ENCODE measurements around the gene NR3C2. TPM values are rescaled to one million over a fixed set of nuclear protein-coding genes. Genes with fewer than 3 reads are reported as not detected.

Gene NR3C2
- total RNA-seq, 1 experiment from 2014 or later: 0.16 TPM

DNA sequence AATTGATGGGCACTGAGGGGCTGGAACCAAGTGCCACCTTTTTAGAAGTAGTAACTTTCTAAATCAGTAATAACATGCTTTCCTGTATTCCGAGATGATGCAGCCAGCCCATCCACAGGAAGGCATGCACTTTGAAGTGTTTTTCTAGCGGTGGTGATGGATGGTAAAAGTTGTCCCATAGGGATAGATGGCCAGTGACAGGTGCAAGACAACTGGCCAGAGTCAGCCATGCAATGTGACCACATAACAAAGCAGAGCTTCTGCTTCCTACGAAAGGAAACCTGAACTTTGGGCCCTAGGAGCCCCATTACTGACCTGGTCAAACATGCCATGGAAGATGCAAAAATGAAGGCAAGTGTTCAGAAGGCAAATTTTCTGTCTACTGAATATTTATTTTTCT lies 72.3 kb downstream of the NR3C2 start:
- TF ChIP-seq, protein P1, sequence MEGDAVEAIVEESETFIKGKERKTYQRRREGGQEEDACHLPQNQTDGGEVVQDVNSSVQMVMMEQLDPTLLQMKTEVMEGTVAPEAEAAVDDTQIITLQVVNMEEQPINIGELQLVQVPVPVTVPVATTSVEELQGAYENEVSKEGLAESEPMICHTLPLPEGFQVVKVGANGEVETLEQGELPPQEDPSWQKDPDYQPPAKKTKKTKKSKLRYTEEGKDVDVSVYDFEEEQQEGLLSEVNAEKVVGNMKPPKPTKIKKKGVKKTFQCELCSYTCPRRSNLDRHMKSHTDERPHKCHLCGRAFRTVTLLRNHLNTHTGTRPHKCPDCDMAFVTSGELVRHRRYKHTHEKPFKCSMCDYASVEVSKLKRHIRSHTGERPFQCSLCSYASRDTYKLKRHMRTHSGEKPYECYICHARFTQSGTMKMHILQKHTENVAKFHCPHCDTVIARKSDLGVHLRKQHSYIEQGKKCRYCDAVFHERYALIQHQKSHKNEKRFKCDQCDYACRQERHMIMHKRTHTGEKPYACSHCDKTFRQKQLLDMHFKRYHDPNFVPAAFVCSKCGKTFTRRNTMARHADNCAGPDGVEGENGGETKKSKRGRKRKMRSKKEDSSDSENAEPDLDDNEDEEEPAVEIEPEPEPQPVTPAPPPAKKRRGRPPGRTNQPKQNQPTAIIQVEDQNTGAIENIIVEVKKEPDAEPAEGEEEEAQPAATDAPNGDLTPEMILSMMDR (IDR thresholded peaks at IDR 0.05; ENCODE audit: insufficient read depth in 1 of 2, low read depth in 1 of 2, low read length in 1 of 2, severe bottlenecking in 1 of 2, unreplicated experiment in 1 of 2): no peak
- Mint-ChIP-seq H3K4me1 (ENCODE audit: low read depth, unreplicated experiment) (no peaks in the 10 kb centered on the region), H3K27ac (ENCODE audit: unreplicated experiment) (no peak overlapping the region), H3K36me3 (ENCODE audit: insufficient read depth, unreplicated experiment) (no peaks in the 10 kb centered on the region), H3K9me3 (ENCODE audit: unreplicated experiment) (no peaks in the 10 kb centered on the region), H3K4me3 (ENCODE audit: unreplicated experiment) (no peak overlapping the region), H3K27me3 (ENCODE audit: insufficient read depth, unreplicated experiment) (peaks cover 8% of the 10 kb centered on the region)
- no peaks in the 10 kb centered on the region for H3K9me3 ChIP-seq
- DNase-seq: no peak
- H3K27me3 ChIP-seq (replicated peaks; ENCODE audit: control insufficient read depth, insufficient read depth, low read length): no peaks in the 10 kb centered on the region
- no peak overlapping the region for H3K4me3 ChIP-seq (ENCODE audit: low read depth, low read length)
- H3K36me3 ChIP-seq (ENCODE audit: control insufficient read depth, insufficient read depth, low read length): no peaks in the 10 kb centered on the region
- CTCF ChIA-PET: no interaction called here
- no peaks in the 10 kb centered on the region for H3K4me1 ChIP-seq
- no TSS peak for BruUV-seq (replicated peaks)
- POLR2A ChIA-PET: no interaction called here
- intact Hi-C loops (cut with micrococcal nuclease; ENCODE audit: unreplicated experiment): no loop called here

DNA sequence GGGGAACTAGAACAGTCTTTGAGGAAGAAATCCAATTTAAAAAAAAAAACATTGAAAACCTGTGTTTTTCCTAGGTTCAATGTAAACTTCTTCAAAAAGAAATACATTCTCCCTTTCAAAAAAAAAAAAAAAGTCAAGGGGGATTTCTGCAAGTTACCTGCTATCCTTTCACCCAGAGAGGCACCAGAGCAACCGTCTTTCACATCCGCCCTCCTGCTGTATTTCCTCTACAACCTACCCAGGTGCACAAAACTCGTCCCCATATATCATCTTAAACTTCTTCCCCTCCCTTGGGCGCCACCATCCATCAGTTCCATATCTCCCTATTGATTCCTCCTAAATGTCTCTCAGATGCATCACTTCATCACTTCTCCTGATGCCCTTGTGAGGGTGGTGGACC lies 74.5 kb downstream of the NR3C2 start:
- no peaks in the 10 kb centered on the region for H3K9me3 Mint-ChIP-seq (ENCODE audit: unreplicated experiment)
- TF ChIP-seq, protein P1 (IDR thresholded peaks at IDR 0.05; ENCODE audit: insufficient read depth in 1 of 2, low read depth in 1 of 2, low read length in 1 of 2, severe bottlenecking in 1 of 2, unreplicated experiment in 1 of 2): no peak
- H3K4me1 ChIP-seq: no peaks in the 10 kb centered on the region
- no peak overlapping the region for H3K27ac Mint-ChIP-seq (ENCODE audit: unreplicated experiment)
- DNase-seq: no peak
- POLR2A ChIA-PET: no interaction called here
- H3K27me3 ChIP-seq (replicated peaks; ENCODE audit: control insufficient read depth, insufficient read depth, low read length): no peaks in the 10 kb centered on the region
- H3K9me3 ChIP-seq: no peaks in the 10 kb centered on the region
- H3K27me3 Mint-ChIP-seq (ENCODE audit: insufficient read depth, unreplicated experiment): peaks cover 5% of the 10 kb centered on the region
- H3K36me3 ChIP-seq (ENCODE audit: control insufficient read depth, insufficient read depth, low read length): no peaks in the 10 kb centered on the region
- H3K4me3 ChIP-seq (ENCODE audit: low read depth, low read length): no peak overlapping the region
- no peaks in the 10 kb centered on the region for H3K36me3 Mint-ChIP-seq (ENCODE audit: insufficient read depth, unreplicated experiment)
- no peaks in the 10 kb centered on the region for H3K4me1 Mint-ChIP-seq (ENCODE audit: low read depth, unreplicated experiment)
- no TSS peak for BruUV-seq (replicated peaks)
- CTCF ChIA-PET: no interaction called here
- H3K4me3 Mint-ChIP-seq (ENCODE audit: unreplicated experiment): no peak overlapping the region
- intact Hi-C loops (cut with micrococcal nuclease; ENCODE audit: unreplicated experiment): no loop called here

DNA sequence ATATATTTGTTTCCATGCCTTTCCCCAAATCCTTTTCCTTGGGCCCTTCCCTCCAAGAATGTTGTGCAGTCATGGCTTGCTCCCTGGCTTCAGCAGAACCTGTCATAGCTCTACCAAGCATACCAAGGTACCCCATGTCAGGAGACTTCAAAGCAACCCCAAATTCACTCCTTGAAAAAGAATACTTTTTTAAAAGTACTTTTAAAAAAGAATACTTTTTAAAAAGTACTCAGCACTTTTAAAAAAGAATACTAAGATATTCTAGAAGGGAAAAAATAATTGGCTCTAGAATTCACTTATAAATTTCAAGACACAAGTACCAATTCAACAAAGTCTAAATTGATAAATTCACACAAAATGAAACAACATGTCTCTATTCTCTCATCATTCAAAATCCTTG lies 76.0 kb downstream of the NR3C2 start:
- TF ChIP-seq, protein P1 (IDR thresholded peaks at IDR 0.05; ENCODE audit: insufficient read depth in 1 of 2, low read depth in 1 of 2, low read length in 1 of 2, severe bottlenecking in 1 of 2, unreplicated experiment in 1 of 2): no peak
- Histone ChIP-seq H3K36me3 (ENCODE audit: control insufficient read depth, insufficient read depth, low read length) (no peaks in the 10 kb centered on the region), H3K4me3 (ENCODE audit: low read depth, low read length) (no peak overlapping the region), H3K9me3 (no peaks in the 10 kb centered on the region), H3K4me1 (no peaks in the 10 kb centered on the region), H3K27me3 (replicated peaks; ENCODE audit: control insufficient read depth, insufficient read depth, low read length) (no peaks in the 10 kb centered on the region)
- intact Hi-C loops (cut with micrococcal nuclease; ENCODE audit: unreplicated experiment): no loop called here
- H3K4me1 Mint-ChIP-seq (ENCODE audit: low read depth, unreplicated experiment): no peaks in the 10 kb centered on the region
- H3K4me3 Mint-ChIP-seq (ENCODE audit: unreplicated experiment): no peak overlapping the region
- BruUV-seq (replicated peaks): no TSS peak
- H3K27ac Mint-ChIP-seq (ENCODE audit: unreplicated experiment): no peak overlapping the region
- CTCF ChIA-PET: no interaction called here
- no peak for DNase-seq
- POLR2A ChIA-PET: no interaction called here
- H3K27me3 Mint-ChIP-seq (ENCODE audit: insufficient read depth, unreplicated experiment): peaks cover 7% of the 10 kb centered on the region
- no peaks in the 10 kb centered on the region for H3K9me3 Mint-ChIP-seq (ENCODE audit: unreplicated experiment)
- H3K36me3 Mint-ChIP-seq (ENCODE audit: insufficient read depth, unreplicated experiment): no peaks in the 10 kb centered on the region
